Pulmonary artery endothelial cell (primary cell): ENCODE measurements around the gene BAX. TPM values are rescaled to one million over a fixed set of nuclear protein-coding genes. Genes with fewer than 3 reads are reported as not detected.

Source experiments
- total RNA-seq: library from RNA; depleted of rRNA; stranded (reverse); fragments of >200 nt; gene quantifications from 2 replicates; pipeline ENCODE4 v1.2.3, GENCODE V29; 2014

Gene BAX
- total RNA-seq, 1 donor from 2014 or later, result 130 TPM

Other genes with a start within 250 kb of the BAX start
- 0.14 and 0.20 TPM in 2 replicates for gene MAMSTR, start 235.2 kb upstream of the BAX start, total RNA-seq
- 70.1 and 71.7 TPM in 2 replicates for gene RASIP1, start 214.3 kb upstream of the BAX start, total RNA-seq
- 0.28 and 0.33 TPM in 2 replicates for gene IZUMO1, start 208.0 kb upstream of the BAX start, total RNA-seq
- gene FUT1, start 202.2 kb upstream of the BAX start, total RNA-seq, result 8.0 and 10.3 TPM in 2 replicates
- not detected in 2 replicates for gene FGF21, start 199.4 kb upstream of the BAX start, total RNA-seq
- 49.7 and 53.2 TPM in 2 replicates for gene BCAT2, start 143.8 kb upstream of the BAX start, total RNA-seq
- 4.8 and 6.4 TPM in 2 replicates for gene HSD17B14, start 118.4 kb upstream of the BAX start, total RNA-seq
- 5.1 and 6.1 TPM in 2 replicates for gene PLEKHA4, start 86.3 kb upstream of the BAX start, total RNA-seq
- gene PPP1R15A, start 82.5 kb upstream of the BAX start, total RNA-seq, result 32.3 and 35.6 TPM in 2 replicates
- 0.07 TPM in 1 of 2 replicates, not detected in the other for gene TULP2, start 56.1 kb upstream of the BAX start, total RNA-seq
- gene NUCB1, start 54.6 kb upstream of the BAX start, total RNA-seq, result 122 and 125 TPM in 2 replicates
- not detected in 2 replicates for gene DHDH, start 21.2 kb upstream of the BAX start, total RNA-seq
- 963 and 1,316 TPM in 2 replicates for gene FTL, start 10.4 kb downstream of the BAX start, total RNA-seq
- gene GYS1, start 38.4 kb downstream of the BAX start, total RNA-seq, result 30.3 and 31.4 TPM in 2 replicates
- gene RUVBL2, start 39.0 kb downstream of the BAX start, total RNA-seq, result 376 and 391 TPM in 2 replicates
- 0.26 TPM in 1 of 2 replicates, not detected in the other for gene LHB, start 62.2 kb downstream of the BAX start, total RNA-seq
- not detected in 2 replicates for gene CGB3, start 69.5 kb downstream of the BAX start, total RNA-seq
- not detected in 2 replicates for gene CGB2, start 77.0 kb downstream of the BAX start, total RNA-seq
- not detected in 2 replicates for gene CGB1, start 82.0 kb downstream of the BAX start, total RNA-seq
- not detected in 2 replicates for gene CGB5, start 89.0 kb downstream of the BAX start, total RNA-seq
- gene CGB8, start 94.2 kb downstream of the BAX start, total RNA-seq, result not detected in 2 replicates
- 0.33 TPM in 1 of 2 replicates, not detected in the other for gene CGB7, start 102.9 kb downstream of the BAX start, total RNA-seq
- not detected in 2 replicates for gene NTF4, start 109.9 kb downstream of the BAX start, total RNA-seq
- gene KCNA7, start 117.8 kb downstream of the BAX start, total RNA-seq, result not detected in 2 replicates
- 199 and 280 TPM in 2 replicates for gene SNRNP70, start 130.6 kb downstream of the BAX start, total RNA-seq
- gene LIN7B, start 159.5 kb downstream of the BAX start, total RNA-seq, result 1.4 and 2.3 TPM in 2 replicates
- 0.73 and 1.2 TPM in 2 replicates for gene C19orf73, start 164.3 kb downstream of the BAX start, total RNA-seq
- gene PPFIA3, start 164.7 kb downstream of the BAX start, total RNA-seq, result 0.95 and 3.0 TPM in 2 replicates
- gene HRC, start 200.5 kb downstream of the BAX start, total RNA-seq, result not detected in 2 replicates
- gene TRPM4, start 202.9 kb downstream of the BAX start, total RNA-seq, result 9.8 and 14.4 TPM in 2 replicates